Raji (cell line): Measurements from ENCODE around the gene PTPN23.

ENCODE experiments used
- POLR2A ChIP-seq: IDR thresholded peaks from 2 replicates; pipeline ENCODE4 v1.6.1; 2011; ENCODE audit warnings: low read depth, low read length, control low read depth; ENCODE audit not compliant: insufficient read depth

Gene PTPN23

GRCh38 chr3:47365213-47366153 lies 15.3 kb upstream of the PTPN23 start:
- no peak for TF ChIP-seq POLR2A

GRCh38 chr3:47366833-47367232 lies 14.0 kb upstream of the PTPN23 start:
- no peak for TF ChIP-seq POLR2A

GRCh38 chr3:47367631-47368030 lies 13.2 kb upstream of the PTPN23 start:
- TF ChIP-seq POLR2A, result no peak

GRCh38 chr3:47370887-47371697 lies 9.7 kb upstream of the PTPN23 start:
- TF ChIP-seq POLR2A, result no peak

GRCh38 chr3:47374587-47374986 lies 6.2 kb upstream of the PTPN23 start:
- TF ChIP-seq POLR2A, result no peak

GRCh38 chr3:47376393-47376792 lies 4.4 kb upstream of the PTPN23 start:
- 0 out of 2 replicates have a peak, but pooled peaks have one; percentile 17 for TF ChIP-seq POLR2A

GRCh38 chr3:47377186-47377585 lies 3.6 kb upstream of the PTPN23 start:
- no peak for TF ChIP-seq POLR2A

- TF ChIP-seq POLR2A, result no peak
These were observed 2.0 kb upstream of the PTPN23 start for GRCh38 chr3:47378869-47379268.

- TF ChIP-seq POLR2A, result no peak
These were observed 1.4 kb upstream of the PTPN23 start for GRCh38 chr3:47379411-47379899.

- TF ChIP-seq POLR2A, result no peak
These were observed 708 bp upstream of the PTPN23 start for GRCh38 chr3:47380026-47380600.

- TF ChIP-seq POLR2A, result no peak; the same call in 1 of the 2 replicates
These were observed 716 bp downstream of the PTPN23 start for GRCh38 chr3:47381317-47382157.

GRCh38 chr3:47384425-47384824 lies 3.6 kb downstream of the PTPN23 start:
- no peak for TF ChIP-seq POLR2A

GRCh38 chr3:47385007-47385406 lies 4.2 kb downstream of the PTPN23 start:
- TF ChIP-seq POLR2A, result no peak

GRCh38 chr3:47385796-47386195 lies 5.0 kb downstream of the PTPN23 start:
- no peak for TF ChIP-seq POLR2A

- no peak for TF ChIP-seq POLR2A
These were observed 12.1 kb downstream of the PTPN23 start for GRCh38 chr3:47392933-47393332.
